Thyroid gland (tissue), 4 donors: Measurements from ENCODE around the gene DPYD.

Source experiments
- POLR2A ChIP-seq, 2 donors: fragments of 450-650 bp; IDR thresholded peaks; one replicate each; pipeline ENCODE4 v1.6.1; 2017; ENCODE audit warnings: antibody characterized with exemption in 2 of 2, mild to moderate bottlenecking in 2 of 2, moderate library complexity in 1 of 2
- TF ChIP-seq, protein P1 (sequence below), 6 experiments: fragments of 200-600 bp in 3 of 6; fragments of 450-650 bp in 3 of 6; sonication (generic) in 3 of 6; IDR thresholded peaks; one replicate each; pipeline ENCODE4 v1.5.1; 2016 to 2019; ENCODE audit warnings: antibody characterized with exemption in 6 of 6, mild to moderate bottlenecking in 2 of 6, inconsistent platforms in 1 of 6, moderate library complexity in 1 of 6

DNA sequence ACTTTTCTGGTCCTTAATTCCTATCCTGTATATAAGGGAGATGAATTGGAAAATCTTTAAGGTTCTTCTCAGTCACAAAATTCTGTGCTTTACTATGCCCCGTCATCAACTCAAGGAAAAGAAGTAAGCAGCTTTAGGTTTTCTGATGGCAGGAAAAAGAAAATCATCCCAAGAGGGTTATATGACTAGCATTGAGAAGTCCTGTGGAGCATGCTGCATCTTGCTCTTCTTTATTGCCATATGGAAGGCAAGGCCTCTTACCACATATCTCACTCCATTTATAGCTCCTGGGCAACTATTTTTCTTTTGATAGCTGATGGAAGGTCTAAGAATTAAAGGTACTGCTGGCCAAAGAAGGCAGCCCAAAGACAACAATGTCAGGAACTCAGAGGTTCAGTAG, 552.5 kb downstream of the DPYD start:
- TF ChIP-seq, protein P1, sequence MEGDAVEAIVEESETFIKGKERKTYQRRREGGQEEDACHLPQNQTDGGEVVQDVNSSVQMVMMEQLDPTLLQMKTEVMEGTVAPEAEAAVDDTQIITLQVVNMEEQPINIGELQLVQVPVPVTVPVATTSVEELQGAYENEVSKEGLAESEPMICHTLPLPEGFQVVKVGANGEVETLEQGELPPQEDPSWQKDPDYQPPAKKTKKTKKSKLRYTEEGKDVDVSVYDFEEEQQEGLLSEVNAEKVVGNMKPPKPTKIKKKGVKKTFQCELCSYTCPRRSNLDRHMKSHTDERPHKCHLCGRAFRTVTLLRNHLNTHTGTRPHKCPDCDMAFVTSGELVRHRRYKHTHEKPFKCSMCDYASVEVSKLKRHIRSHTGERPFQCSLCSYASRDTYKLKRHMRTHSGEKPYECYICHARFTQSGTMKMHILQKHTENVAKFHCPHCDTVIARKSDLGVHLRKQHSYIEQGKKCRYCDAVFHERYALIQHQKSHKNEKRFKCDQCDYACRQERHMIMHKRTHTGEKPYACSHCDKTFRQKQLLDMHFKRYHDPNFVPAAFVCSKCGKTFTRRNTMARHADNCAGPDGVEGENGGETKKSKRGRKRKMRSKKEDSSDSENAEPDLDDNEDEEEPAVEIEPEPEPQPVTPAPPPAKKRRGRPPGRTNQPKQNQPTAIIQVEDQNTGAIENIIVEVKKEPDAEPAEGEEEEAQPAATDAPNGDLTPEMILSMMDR (IDR thresholded peaks at IDR 0.05), result no peak
- no peak for TF ChIP-seq POLR2A (IDR thresholded peaks at IDR 0.05)
